Activated naive CD4-positive, alpha-beta T cell treated with Interleukin-2 at 50 U/mL for 16 hours (primary cell): ENCODE results near the gene UBA3.

Experiments used
- DNase-seq: peaks from one replicate; pipeline ENCODE4 v3.0.0-alpha.2; 2020

The UBA3 gene

DNA sequence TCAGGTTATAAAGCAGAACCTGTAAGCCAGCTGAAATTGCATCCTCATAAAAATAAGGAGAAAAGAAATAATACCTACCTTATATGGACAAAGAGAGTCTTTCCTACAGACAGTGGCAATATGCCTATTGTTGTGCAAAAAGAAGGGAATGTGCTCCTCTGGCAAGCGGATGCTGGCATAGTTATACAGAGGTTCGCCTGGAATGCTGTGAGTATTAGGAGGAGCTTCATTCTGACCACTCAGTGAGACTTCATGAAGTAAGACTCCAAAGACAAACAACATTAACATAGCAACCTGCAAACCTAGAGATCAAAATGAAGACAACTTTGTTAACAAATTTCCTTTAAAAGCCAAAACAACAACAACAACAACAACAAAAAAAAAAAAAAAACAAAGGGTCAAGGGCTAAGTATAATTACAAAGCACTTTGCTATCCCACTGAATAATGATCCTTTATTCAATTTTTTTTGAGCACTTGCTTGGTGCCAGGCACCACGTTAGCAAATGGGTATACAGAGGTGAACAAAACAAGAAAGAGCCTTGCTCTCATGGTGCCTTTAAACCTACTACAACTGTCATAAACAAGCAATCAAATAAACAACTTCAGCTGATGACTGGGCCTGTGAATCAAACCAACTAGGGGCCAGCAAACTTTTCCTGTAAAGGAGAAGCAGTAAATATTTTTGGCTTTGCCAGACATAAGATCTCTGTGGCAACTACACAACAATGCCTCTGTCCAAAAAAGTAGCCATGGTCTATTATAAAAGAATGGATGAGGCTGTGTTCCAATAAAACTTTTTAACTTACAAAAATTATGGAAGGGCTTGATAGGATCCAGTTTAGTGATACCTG, 70.4 kb downstream of the UBA3 start:
- DNase-seq, result no peak

DNA sequence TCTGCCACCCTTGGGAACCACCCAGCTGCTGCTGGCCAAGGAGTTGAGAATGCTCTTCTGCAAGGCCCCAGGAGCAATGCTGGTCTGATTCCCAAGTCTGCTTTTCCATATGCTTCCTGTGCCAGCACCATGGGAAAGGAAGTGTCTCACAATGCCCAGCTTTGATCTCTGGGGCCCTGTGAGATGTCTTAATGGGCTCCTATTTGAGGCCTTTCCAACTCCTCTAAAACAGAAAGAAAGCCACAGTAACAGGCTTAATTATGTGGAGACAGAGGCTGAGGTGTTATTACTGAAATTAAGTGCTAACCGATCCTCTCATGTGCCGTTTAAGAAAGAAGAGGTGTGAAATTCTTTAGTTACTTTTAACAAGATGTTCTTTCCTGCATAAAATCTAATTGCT, 71.2 kb downstream of the UBA3 start:
- DNase-seq, result no peak

DNA sequence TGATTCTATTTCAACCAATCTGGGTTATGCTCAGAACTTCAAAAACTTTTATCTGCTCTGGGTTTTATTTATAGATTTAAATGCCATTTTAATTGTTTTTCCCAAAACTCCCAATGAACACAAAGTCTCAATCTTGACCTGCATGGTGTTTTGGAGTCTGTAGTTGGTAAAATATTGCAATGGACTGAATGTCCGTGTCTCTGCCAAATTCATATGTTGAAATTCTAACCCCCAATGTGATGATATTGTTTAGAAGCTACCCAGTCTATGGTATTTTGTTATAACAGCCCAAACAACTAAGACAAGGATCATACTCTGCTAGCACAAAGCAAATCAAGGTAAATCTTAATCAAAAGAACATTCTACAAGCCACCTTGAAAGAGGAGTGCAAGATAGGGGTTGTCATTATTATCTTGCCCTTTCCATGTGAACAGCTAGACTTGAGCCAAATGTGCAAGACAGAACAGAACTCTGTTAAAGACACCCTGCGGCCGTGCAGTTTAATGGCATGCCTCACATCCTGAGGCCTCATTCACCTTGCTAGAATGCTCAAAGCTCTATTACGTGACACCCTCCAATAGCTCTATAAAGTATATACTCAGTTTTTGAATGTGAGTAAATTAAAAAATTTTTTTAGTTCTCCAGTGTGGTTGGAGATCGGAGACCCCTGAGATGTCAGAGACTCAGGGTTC, 74.2 kb downstream of the UBA3 start:
- DNase-seq, result no peak

DNA sequence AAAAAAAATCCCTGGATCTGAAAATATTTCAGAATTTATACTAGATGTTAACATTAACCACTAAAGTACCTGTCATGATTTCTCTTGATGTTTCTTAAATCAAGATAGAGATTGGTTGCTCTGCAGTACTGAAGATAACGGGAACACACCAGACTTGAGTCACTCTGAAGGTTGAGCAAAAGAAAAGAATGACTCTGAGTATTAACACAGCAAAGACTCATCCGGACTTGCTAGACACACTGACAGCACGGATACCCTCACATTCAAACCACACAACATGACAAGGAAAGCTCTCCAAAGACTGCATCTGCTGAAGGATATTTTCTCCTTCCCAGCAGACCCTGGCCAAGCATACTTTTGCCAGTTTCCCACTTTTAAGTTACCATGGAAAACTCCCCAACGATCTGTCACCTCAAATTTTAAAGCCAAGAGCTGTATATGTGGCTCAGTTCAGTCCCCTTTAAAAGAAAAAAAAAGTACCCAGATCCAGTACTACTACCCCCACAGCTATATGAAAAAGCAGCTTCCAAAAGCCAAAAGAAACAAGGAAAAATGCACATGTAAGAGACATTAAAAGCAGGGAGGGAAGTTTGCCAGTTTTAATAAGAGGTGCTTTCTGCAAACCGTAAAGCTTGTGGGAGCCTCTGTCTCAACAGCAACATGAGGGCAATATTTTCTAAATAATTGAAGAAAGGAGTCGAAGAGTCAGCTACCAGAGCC, 74.9 kb downstream of the UBA3 start:
- no peak for DNase-seq
